HT1080 (cell line): Measurements from ENCODE around the gene AKR1C4. TPM values are rescaled to one million over a fixed set of nuclear protein-coding genes. Genes with fewer than 3 reads are reported as not detected.
"Not testable (repeated sequence)": the region's sequence is repeated elsewhere in the genome, so short reads cannot be mapped to it uniquely, and the experiment has no call there.

Source experiments
- DNase-seq: peaks from one replicate; pipeline ENCODE4 v3.0.0-alpha.2; 2015; ENCODE audit warnings: low read depth
- polyA plus RNA-seq, 2 experiments: library from polyadenylated mRNA; depleted of rRNA; stranded (reverse); fragments of >200 nt; gene quantifications; 2 replicates each; pipeline ENCODE4 v1.2.3, GENCODE V29; 2015
- total RNA-seq: library from RNA; depleted of rRNA; stranded (reverse); fragments of >200 nt; shearing (Covaris generic); gene quantifications from 2 replicates; pipeline ENCODE4 v1.2.3, GENCODE V29; 2014; rRNA removed

The AKR1C4 gene
- not detected in 2 replicates for total RNA-seq
- polyA plus RNA-seq (2015; cell fraction: cytosol; rRNA removed): not detected in 2 replicates
- polyA plus RNA-seq (2015; cell fraction: nucleus; rRNA removed): not detected in 2 replicates

- no peak for DNase-seq
These were observed at the start of gene AKR1C4 for GRCh38 chr10:5196702-5197113. Gene AKR1C4 (plus strand): TSS chr10:5196837. CDS start chr10:5196868, 31 bp downstream.

DNA sequence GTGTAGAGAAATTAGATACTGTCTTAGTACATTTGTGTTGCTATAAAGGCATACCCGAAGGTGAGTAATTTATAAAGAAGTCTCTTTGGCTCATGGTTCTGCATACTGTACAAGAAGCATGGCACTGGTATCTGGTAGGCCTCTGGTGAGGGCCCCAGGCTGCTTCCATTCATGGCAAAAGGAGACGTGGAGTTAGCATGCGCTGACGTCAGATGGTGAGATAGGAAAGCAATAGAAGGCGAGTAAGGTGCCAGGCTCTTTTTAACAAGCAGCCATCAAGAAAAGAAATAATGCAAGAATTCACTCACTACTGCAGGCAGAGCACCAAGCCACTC is 49.8 kb upstream of the AKR1C4 start:
- no peak for DNase-seq

- no peak for DNase-seq
These were observed 49.2 kb upstream of the AKR1C4 start for GRCh38 chr10:5147255-5147980.

- no peak for DNase-seq
These were observed 48.5 kb upstream of the AKR1C4 start for GRCh38 chr10:5147981-5148677.

- DNase-seq: no peak
These were observed 48.0 kb upstream of the AKR1C4 start for GRCh38 chr10:5148678-5149032.

- DNase-seq: no peak
These were observed 45.6 kb upstream of the AKR1C4 start for GRCh38 chr10:5151076-5151475.

GRCh38 chr10:5155951-5156350 is 40.7 kb upstream of the AKR1C4 start:
- no peak for DNase-seq

GRCh38 chr10:5157501-5157900 is 39.1 kb upstream of the AKR1C4 start:
- DNase-seq: no peak

DNA sequence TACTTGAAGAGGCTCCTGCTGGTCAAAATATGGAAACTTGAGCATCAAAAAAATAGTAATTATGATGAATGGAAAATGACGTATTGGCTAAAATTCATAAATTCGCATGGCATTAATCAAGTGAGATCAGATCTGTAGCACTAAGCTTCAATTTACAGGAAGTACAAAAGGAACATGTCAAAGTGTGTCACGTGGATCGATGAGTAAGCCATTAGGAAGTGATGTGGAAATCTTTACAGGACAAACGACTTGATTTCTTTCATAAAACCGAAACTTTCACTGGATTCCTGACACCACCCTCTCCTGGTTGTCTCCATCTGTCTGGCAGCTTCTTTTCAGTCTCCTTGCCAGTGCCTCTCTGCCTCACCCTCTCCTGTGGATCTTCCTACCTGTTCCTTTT is 37.5 kb upstream of the AKR1C4 start:
- peak; percentile 47 for DNase-seq

DNA sequence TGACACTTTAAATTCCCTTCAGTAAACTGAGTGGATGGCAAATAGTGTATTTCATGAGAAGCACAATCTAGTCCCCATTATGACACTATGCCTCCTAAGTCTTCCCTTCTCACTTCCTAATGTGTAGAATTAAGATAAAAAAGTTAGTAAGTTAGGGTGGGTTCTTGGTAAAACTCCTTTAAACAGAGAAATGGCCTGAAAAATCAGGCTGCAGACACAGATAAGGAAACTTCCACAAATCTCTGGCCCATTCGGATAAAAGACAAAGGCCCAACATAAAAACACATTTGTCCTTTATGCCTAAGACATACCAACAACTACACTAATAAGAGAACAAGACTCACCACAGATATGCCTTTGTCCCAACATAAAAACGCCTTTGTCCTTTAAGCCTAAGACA is 33.1 kb upstream of the AKR1C4 start:
- DNase-seq: no peak

GRCh38 chr10:5165738-5166137 is 30.9 kb upstream of the AKR1C4 start:
- no peak for DNase-seq

- DNase-seq: no peak
These were observed 27.7 kb upstream of the AKR1C4 start for GRCh38 chr10:5168897-5169420.

GRCh38 chr10:5175581-5175980 is 21.1 kb upstream of the AKR1C4 start:
- not testable (repeated sequence) for DNase-seq

DNA sequence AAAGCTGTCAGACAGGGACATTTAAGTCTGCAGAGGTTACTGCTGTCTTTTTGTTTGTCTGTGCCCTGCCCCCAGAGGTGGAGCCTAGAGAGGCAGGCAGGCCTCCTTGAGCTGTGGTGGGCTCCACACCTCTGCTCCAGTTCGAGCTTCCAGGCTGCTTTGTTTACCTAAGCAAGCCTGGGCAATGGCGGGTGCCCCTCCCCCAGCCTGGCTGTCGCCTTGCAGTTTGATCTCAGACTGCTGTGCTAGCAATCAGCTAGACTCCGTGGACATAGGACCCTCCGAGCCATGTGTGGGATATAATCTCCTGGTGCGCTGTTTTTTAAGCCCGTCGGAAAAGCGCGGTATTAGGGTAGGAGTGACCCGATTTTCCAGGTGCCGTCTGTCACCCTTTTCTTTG is 16.1 kb upstream of the AKR1C4 start:
- DNase-seq: not testable (repeated sequence)

- DNase-seq: no peak
These were observed 12.7 kb upstream of the AKR1C4 start for GRCh38 chr10:5183923-5184322.

GRCh38 chr10:5184987-5185775 is 11.5 kb upstream of the AKR1C4 start, which contains the start of gene AKR1C8:
Gene AKR1C8 (minus strand): TSS chr10:5185150. CDS start chr10:5185104, 46 bp downstream.
- DNase-seq: no peak

DNA sequence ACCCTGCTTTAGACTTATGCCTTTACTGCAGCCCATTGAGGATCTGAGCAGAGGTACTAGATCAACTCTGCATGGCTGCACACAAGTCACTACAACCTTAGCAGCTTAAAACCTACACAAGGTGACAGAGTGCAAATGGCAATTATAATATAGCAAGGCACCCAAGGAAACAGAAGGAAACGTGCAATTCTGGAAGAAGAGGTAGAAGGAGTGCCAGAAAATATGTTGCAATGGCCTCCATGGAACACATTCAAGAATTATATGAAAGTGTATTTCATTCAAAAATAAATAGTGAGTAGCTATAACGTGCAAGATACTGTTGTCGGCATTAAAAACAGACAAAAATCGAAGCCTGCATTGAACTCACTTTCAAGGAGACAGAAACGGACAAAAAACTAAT is 8.8 kb upstream of the AKR1C4 start:
- no peak for DNase-seq

GRCh38 chr10:5188358-5188757 is 8.3 kb upstream of the AKR1C4 start:
- no peak for DNase-seq

DNA sequence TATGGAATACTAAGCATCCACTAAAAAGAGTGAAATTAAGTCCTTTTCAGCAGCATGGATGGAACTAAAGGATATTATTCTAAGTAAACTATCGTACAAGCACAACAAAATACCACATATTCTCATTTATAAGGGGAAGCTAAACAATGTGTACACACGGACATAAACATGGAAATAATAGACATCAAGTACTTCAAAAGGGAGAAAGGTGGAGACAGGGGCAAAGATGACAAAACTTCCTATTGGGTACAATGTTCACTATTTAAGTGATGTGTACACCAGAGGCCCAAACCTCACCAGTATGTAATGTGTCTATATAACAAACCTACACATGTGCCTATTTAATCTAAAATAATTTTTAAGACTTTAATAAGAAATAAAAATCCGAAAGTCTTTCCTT is 2.2 kb upstream of the AKR1C4 start:
- no peak for DNase-seq

GRCh38 chr10:5195727-5196374 is 786 bp upstream of the AKR1C4 start:
- no peak for DNase-seq

DNA sequence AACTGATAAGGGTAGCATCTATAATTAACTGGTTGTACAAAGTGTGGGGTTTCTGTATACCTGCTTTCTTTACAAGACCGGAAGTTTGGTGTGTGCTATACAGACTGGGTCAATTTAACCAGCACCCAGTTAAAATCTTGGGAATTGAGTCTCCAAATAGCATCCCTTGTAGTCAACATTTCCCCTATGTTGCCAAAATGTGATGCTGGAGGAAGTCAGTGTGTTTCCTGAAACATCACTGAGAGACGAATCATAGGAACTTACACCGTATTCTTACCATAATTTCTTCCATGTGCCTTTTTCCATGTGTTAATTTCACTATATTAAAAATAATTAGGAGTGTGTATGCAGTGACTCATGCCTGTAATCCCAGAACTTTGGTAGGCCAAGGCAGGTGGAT is 1.7 kb downstream of the AKR1C4 start:
- DNase-seq: peak; percentile 51
